CD14-positive monocyte (primary cell): Measurements from ENCODE around the gene SEPTIN10. TPM values are rescaled to one million over a fixed set of nuclear protein-coding genes. Genes with fewer than 3 reads are reported as not detected.

ENCODE experiments used
- DNase-seq, 3 donors: peaks; one replicate each; pipeline ENCODE4 v3.0.0-alpha.2; 2011 to 2022
- H2AFZ ChIP-seq: 2 replicates; pipeline ENCODE4 v1.6.0; 2012; ENCODE audit warnings: mild to moderate bottlenecking, low read depth, low read length, inconsistent platforms; ENCODE audit not compliant: insufficient read depth, poor library complexity, severe bottlenecking
- H3K27ac ChIP-seq, 2 donors: 1 replicate in 1 of 2; 2 replicates in 1 of 2; pipeline ENCODE4 v1.5.1; 2012 to 2013; ENCODE audit warnings: low read length in 2 of 2, control low read depth in 1 of 2, inconsistent platforms in 1 of 2, low read depth in 1 of 2, mild to moderate bottlenecking in 1 of 2
- H3K27me3 ChIP-seq, 2 donors: one replicate each; pipeline versions ENCODE4 v1.6.0 to v1.6.1; 2011 to 2013; ENCODE audit warnings: low read length in 2 of 2; ENCODE audit not compliant: control insufficient read depth in 2 of 2, insufficient read depth in 2 of 2
- H3K36me3 ChIP-seq, 2 donors: replicated peaks in 1 of 2; 1 replicate in 1 of 2; 2 replicates in 1 of 2; pipeline versions ENCODE4 v1.5.1 to v1.6.1; 2012 to 2013; ENCODE audit warnings: low read length in 2 of 2, control low read depth in 1 of 2, inconsistent platforms in 1 of 2, mild to moderate bottlenecking in 1 of 2; ENCODE audit not compliant: insufficient read depth in 2 of 2, control insufficient read depth in 1 of 2
- H3K4me1 ChIP-seq, 2 donors: 1 replicate in 1 of 2; 2 replicates in 1 of 2; pipeline versions ENCODE4 v1.5.1 to v1.6.1; 2012 to 2013; ENCODE audit warnings: low read length in 2 of 2, control low read depth in 1 of 2, inconsistent platforms in 1 of 2, mild to moderate bottlenecking in 1 of 2, moderate library complexity in 1 of 2; ENCODE audit not compliant: insufficient read depth in 2 of 2, control insufficient read depth in 1 of 2
- H3K4me2 ChIP-seq: replicated peaks from 2 replicates; pipeline ENCODE3; 2012; ENCODE audit warnings: low read length, moderate library complexity, mild to moderate bottlenecking; ENCODE audit not compliant: poor library complexity, severe bottlenecking; ENCODE audit errors: extremely low read depth
- H3K4me3 ChIP-seq, 3 experiments: fragments of 200-600 bp in 1 of 3; sonication (generic) in 1 of 3; replicated peaks in 1 of 3; 1 replicate in 2 of 3; 2 replicates in 1 of 3; pipeline ENCODE4 v1.5.1; 2011 to 2013; ENCODE audit warnings: low read length in 3 of 3, mild to moderate bottlenecking in 3 of 3, control low read depth in 2 of 3, low read depth in 2 of 3, inconsistent platforms in 1 of 3, moderate library complexity in 1 of 3
- H3K79me2 ChIP-seq: 2 replicates; pipeline ENCODE4 v1.6.0; 2012; ENCODE audit warnings: mild to moderate bottlenecking, control low read depth, inconsistent platforms, low read length, moderate library complexity; ENCODE audit not compliant: insufficient read depth
- H3K9ac ChIP-seq: 2 replicates; pipeline ENCODE4 v1.6.0; 2017; ENCODE audit warnings: low read length, mild to moderate bottlenecking; ENCODE audit not compliant: insufficient read depth, poor library complexity, severe bottlenecking
- H3K9me3 ChIP-seq, 2 donors: replicated peaks in 1 of 2; 1 replicate in 1 of 2; 2 replicates in 1 of 2; pipeline versions ENCODE4 v1.5.1 to v1.6.1; 2012 to 2013; ENCODE audit warnings: low read length in 2 of 2, control low read depth in 1 of 2; ENCODE audit not compliant: control insufficient read depth in 1 of 2, insufficient read depth in 1 of 2
- H4K20me1 ChIP-seq: 2 replicates; pipeline ENCODE4 v1.6.0; 2012; ENCODE audit warnings: mild to moderate bottlenecking, low read length, control low read depth, moderate library complexity; ENCODE audit not compliant: insufficient read depth
- H3K27ac Mint-ChIP-seq, 7 donors: one replicate each; pipeline ENCODE4 v1.8.0; 2020; ENCODE audit warnings: mild to moderate bottlenecking in 7 of 7, mixed read lengths in 7 of 7, moderate library complexity in 6 of 7, inconsistent platforms in 2 of 7
- H3K27me3 Mint-ChIP-seq, 3 donors: one replicate each; pipeline ENCODE4 v1.8.0; 2021 to 2022; ENCODE audit warnings: low read depth in 3 of 3, mild to moderate bottlenecking in 3 of 3, mixed read lengths in 3 of 3, moderate library complexity in 3 of 3, inconsistent platforms in 1 of 3
- H3K36me3 Mint-ChIP-seq, 2 donors: one replicate each; pipeline ENCODE4 v1.8.0; 2020; ENCODE audit warnings: mixed read lengths in 2 of 2, inconsistent platforms in 1 of 2, mild to moderate bottlenecking in 1 of 2
- H3K4me1 Mint-ChIP-seq: one replicate; pipeline ENCODE4 v1.8.0; 2020; ENCODE audit warnings: mild to moderate bottlenecking, mixed read lengths
- H3K4me3 Mint-ChIP-seq, 2 donors: one replicate each; pipeline ENCODE4 v1.8.0; 2020; ENCODE audit warnings: mild to moderate bottlenecking in 2 of 2, mixed read lengths in 2 of 2, moderate library complexity in 1 of 2
- H3K9me3 Mint-ChIP-seq, 7 donors: one replicate each; pipeline ENCODE4 v1.8.0; 2020 to 2022; ENCODE audit warnings: mixed read lengths in 7 of 7, mild to moderate bottlenecking in 6 of 7, moderate library complexity in 6 of 7, inconsistent platforms in 2 of 7
- CTCF ChIP-seq: fragments of 200-600 bp; IDR thresholded peaks from one replicate; pipeline ENCODE4 v1.8.0; 2022; ENCODE audit warnings: antibody characterized with exemption, mild to moderate bottlenecking
- WGBS: methylation state at CpG from one replicate; pipeline ENCODE4 v1.1.5; 2013; ENCODE audit warnings: missing lambda C conversion rate; ENCODE audit not compliant: insufficient coverage; 5-methylcytosine and 5-hydroxymethylcytosine counted together
- intact Hi-C, 2 donors: fragments of 100-400 bp; cut with micrococcal nuclease; formaldehyde crosslinking; loops; one replicate each; pipeline versions ENCODE4 v1.15.0 to v1.15.1; 2023
- polyA plus RNA-seq, 3 donors: library from polyadenylated mRNA; depleted of rRNA in 1 of 3; unstranded in 2 of 3; stranded (reverse) in 1 of 3; fragments of 300-500 nt in 2 of 3; fragments of >200 nt in 1 of 3; fragmentation: Illumina TruSeq in 2 of 3; gene quantifications; 1 replicate in 2 of 3; 2 replicates in 1 of 3; pipeline ENCODE4 v1.2.3, GENCODE V29; 2012 to 2021

SEPTIN10 gene
- polyA plus RNA-seq, 3 donors = 4.2 to 6.8 (median 4.4) TPM

GRCh38 chr2:109557309-109557708 is 56.5 kb downstream of the SEPTIN10 start:
- Histone ChIP-seq H4K20me1 (no peaks in the 10 kb centered on the region), H3K27ac (no peak overlapping the region), H3K36me3 (no peaks in the 10 kb centered on the region), H2AFZ (no peak overlapping the region), H3K9ac (no peak overlapping the region), H3K79me2 (no peaks in the 10 kb centered on the region), H3K27me3 (no peaks in the 10 kb centered on the region), H3K4me2 (no peak overlapping the region), H3K9me3 (no peaks in the 10 kb centered on the region), H3K4me3 (no peak overlapping the region), H3K4me1 (no peaks in the 10 kb centered on the region)
- H3K36me3 Mint-ChIP-seq = peaks cover 3 to 7% of the 10 kb centered on the region in 2 donors
- peaks cover 15% of the 10 kb centered on the region for H3K4me1 Mint-ChIP-seq
- H3K9me3 Mint-ChIP-seq = peaks cover 0 to 2% (median 0%) of the 10 kb centered on the region in 7 donors
- no peak overlapping the region for H3K27ac Mint-ChIP-seq
- H3K27me3 Mint-ChIP-seq = peaks cover 0 to 6% (median 1%) of the 10 kb centered on the region in 3 donors
- H3K4me3 Mint-ChIP-seq = no peak overlapping the region
- WGBS = no CpG with 5 or more reads among the region's 1 CpG
- no peak for DNase-seq
- no peak for TF ChIP-seq CTCF
- intact Hi-C loops = loop anchor here in 1 of 2 donors (10.0 kb wide), 1 partner anchor 167 kb away; no protein-coding TSS in a partner anchor

GRCh38 chr2:109555346-109555900 is 58.3 kb downstream of the SEPTIN10 start:
- peaks cover 15% of the 10 kb centered on the region for H3K4me1 Mint-ChIP-seq
- Histone ChIP-seq H3K36me3 (no peaks in the 10 kb centered on the region), H3K4me3 (no peak overlapping the region), H3K79me2 (no peaks in the 10 kb centered on the region), H4K20me1 (no peaks in the 10 kb centered on the region), H3K4me1 (no peaks in the 10 kb centered on the region), H3K9me3 (no peaks in the 10 kb centered on the region), H3K9ac (no peak overlapping the region), H3K4me2 (no peak overlapping the region), H3K27me3 (no peaks in the 10 kb centered on the region), H2AFZ (no peak overlapping the region), H3K27ac (no peak overlapping the region)
- TF ChIP-seq CTCF = no peak
- peaks cover 0 to 2% (median 0%) of the 10 kb centered on the region in 7 donors for H3K9me3 Mint-ChIP-seq
- intact Hi-C loops = loop anchor here in 1 of 2 donors (10.0 kb wide), 1 partner anchor 169 kb away; no protein-coding TSS in a partner anchor
- 94% methylated on average over 8 of the region's 9 CpGs for WGBS
- peak overlapping the region in 1 of 7 donors; percentile 32 for H3K27ac Mint-ChIP-seq
- peaks cover 2 to 3% of the 10 kb centered on the region in 2 donors for H3K36me3 Mint-ChIP-seq
- peaks cover 0 to 2% (median 0%) of the 10 kb centered on the region in 3 donors for H3K27me3 Mint-ChIP-seq
- no peak overlapping the region for H3K4me3 Mint-ChIP-seq
- DNase-seq = no peak
